GM12874 (cell line): Measurements from ENCODE around the gene ZNF320.
"Not testable (repeated sequence)": the region's sequence is repeated elsewhere in the genome, so short reads cannot be mapped to it uniquely, and the experiment has no call there.

Experiments used
- CTCF ChIP-seq: IDR thresholded peaks from 2 replicates; pipeline ENCODE4 v1.5.1; 2011; ENCODE audit warnings: low read depth, mild to moderate bottlenecking, control low read depth, low read length, moderate library complexity; ENCODE audit not compliant: insufficient read depth

The ZNF320 gene

DNA sequence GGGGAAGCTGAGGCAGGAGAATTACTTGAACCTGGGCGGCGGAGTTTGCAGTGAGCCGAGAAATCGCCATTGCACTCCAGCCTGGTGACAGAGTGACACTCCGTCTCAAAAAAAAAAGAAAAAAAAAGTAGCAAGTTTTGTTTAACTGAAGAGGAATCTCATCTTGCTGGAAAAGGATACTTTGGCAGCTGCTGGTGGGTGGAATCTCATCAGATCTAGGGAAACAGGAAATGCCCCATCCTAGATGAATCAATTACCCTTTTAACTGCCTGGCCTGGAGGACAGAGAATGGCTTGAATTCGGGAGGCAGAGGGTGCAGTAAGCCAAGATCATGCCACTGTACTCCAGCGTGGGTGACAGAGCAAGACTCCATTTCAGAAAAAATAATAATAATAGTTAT is 8.4 kb downstream of the ZNF320 start:
- TF ChIP-seq CTCF = no peak

DNA sequence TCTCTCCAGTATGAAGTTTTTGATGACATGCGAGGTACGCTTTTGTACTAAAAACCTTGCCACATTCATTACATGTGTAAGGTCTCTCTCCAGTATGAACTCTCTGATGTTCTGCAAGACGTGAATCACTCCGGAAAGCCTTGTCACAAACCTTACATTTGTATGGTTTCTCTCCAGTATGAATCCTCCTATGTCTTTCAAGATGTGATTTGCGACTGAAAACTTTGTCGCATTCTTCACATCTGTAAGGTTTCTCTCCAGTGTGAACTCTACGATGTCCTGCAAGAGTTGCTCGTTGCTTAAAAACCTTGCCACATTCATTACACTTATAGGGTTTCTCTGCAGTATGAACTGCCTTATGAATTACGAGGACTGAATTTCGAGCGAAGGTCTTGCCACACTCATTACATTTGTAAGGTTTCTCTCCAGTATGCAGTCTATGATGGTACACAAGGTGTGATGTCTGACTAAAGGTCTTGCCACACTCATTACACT is 16.5 kb downstream of the ZNF320 start:
- TF ChIP-seq CTCF = no peak

DNA sequence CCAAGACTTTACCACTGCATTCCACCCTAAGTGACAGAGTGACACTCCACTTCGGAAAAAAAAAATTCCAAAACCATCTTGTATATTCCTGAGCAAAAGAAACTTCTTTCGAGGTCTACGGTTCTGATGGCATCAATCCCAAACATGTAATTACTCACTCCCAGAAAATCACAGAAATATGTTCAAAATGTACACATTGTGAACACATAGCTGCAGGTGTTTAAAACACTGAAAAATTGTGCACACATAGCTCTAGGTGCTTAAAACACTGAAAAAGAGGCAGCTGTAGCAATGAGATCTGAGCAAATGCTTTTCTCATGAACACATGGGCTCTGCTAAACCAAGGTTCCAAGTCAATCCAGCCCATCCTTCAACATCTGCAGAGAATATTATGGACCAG is 26.0 kb downstream of the ZNF320 start:
- TF ChIP-seq CTCF = no peak

DNA sequence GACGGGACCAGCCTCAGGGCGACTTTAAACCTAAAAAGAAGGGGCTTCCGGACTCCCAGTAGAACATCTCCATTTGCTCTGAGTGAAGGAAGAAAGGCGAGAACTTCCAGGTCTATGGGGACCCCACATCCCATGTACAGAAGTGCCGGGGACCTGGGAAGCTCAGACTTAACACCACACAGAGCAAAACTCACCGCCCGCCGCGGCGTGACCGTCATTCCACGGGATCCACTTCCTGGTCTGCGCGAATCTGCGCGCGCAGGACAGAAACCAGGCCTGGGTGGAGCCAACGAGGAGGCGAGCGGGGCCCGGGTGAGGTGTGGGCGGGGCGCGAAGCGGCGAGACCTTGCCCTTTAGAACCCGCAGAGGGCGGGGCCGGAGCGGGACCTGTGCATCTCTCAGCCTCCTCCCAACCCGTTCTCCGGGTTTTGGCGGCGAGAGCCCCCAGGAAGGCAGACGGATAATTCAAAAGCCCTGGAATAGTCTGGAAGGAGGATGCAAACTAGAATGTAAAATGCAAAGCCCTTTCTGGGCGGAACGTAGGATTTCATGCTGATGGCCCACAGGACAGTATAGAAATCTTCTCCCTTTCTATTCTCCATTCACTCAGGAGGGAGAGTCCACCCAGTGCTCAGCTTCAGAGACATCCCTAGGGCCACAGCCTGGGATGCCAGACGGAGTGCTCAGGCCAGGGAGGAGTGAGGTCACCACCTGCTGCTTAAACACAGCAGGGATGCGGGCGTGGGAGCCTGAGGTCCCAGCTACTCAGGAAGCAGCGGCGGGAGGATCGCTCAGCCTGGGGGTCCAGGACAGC is 39.9 kb downstream of the ZNF320 start, which contains the start of gene ZNF468:
Gene ZNF468 (minus strand): TSS at position 242 of the 814 bp plus-strand sequence. CDS start 3,347 bp downstream, outside the sequence.
- not testable (repeated sequence) for TF ChIP-seq CTCF
